Measurements from ENCODE around the gene HADH. TPM values are rescaled to one million over a fixed set of nuclear protein-coding genes. Genes with fewer than 3 reads are reported as not detected.

The HADH gene
- total RNA-seq, 1 donor = 9.0 TPM

DNA sequence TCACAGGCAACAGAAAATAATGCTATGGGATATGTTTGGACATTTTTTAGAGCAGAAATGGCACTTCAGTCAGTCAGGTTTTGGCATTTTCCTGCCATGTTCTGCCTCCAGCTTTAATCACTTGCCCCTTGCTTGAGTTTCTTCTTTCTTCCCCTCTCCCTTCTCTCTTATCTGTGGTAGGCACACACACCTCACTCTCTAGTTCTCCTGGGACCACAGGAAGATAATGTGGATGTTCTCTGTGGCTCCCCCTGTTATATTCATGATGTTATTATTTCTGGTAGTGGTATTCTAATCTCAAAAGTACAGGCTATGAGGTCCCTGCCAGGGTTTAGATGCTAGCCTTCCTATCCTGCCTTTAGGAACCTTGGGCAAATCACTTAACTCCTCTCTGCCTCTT lies 5.2 kb downstream of the HADH start:
- Histone ChIP-seq H2AFZ (ENCODE audit: low read length) (no peak overlapping the region), H3K4me3 (ENCODE audit: insufficient read depth, low read length) (no peak overlapping the region), H4K20me1 (ENCODE audit: insufficient read depth, low read length) (no peaks in the 10 kb centered on the region), H3K79me2 (ENCODE audit: insufficient read depth, low read length) (peaks cover 65% of the 10 kb centered on the region), H3K4me2 (ENCODE audit: insufficient read depth, low read length) (no peak overlapping the region), H3K36me3 (ENCODE audit: insufficient read depth, low read length) (no peaks in the 10 kb centered on the region), H3K4me1 (ENCODE audit: insufficient read depth, low read length) (peaks cover 32% of the 10 kb centered on the region), H3K27me3 (ENCODE audit: insufficient read depth, low read length) (no peaks in the 10 kb centered on the region), H3K27ac (ENCODE audit: low read depth, low read length) (no peak overlapping the region), H3K9me3 (ENCODE audit: low read depth, low read length) (no peaks in the 10 kb centered on the region)
- no peak for DNase-seq (ENCODE audit: insufficient read length, low spot score, missing footprints)
- TF ChIP-seq, protein P1, sequence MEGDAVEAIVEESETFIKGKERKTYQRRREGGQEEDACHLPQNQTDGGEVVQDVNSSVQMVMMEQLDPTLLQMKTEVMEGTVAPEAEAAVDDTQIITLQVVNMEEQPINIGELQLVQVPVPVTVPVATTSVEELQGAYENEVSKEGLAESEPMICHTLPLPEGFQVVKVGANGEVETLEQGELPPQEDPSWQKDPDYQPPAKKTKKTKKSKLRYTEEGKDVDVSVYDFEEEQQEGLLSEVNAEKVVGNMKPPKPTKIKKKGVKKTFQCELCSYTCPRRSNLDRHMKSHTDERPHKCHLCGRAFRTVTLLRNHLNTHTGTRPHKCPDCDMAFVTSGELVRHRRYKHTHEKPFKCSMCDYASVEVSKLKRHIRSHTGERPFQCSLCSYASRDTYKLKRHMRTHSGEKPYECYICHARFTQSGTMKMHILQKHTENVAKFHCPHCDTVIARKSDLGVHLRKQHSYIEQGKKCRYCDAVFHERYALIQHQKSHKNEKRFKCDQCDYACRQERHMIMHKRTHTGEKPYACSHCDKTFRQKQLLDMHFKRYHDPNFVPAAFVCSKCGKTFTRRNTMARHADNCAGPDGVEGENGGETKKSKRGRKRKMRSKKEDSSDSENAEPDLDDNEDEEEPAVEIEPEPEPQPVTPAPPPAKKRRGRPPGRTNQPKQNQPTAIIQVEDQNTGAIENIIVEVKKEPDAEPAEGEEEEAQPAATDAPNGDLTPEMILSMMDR (IDR thresholded peaks at IDR 0.05; ENCODE audit: extremely low read depth, low read depth, low read length) = no peak

DNA sequence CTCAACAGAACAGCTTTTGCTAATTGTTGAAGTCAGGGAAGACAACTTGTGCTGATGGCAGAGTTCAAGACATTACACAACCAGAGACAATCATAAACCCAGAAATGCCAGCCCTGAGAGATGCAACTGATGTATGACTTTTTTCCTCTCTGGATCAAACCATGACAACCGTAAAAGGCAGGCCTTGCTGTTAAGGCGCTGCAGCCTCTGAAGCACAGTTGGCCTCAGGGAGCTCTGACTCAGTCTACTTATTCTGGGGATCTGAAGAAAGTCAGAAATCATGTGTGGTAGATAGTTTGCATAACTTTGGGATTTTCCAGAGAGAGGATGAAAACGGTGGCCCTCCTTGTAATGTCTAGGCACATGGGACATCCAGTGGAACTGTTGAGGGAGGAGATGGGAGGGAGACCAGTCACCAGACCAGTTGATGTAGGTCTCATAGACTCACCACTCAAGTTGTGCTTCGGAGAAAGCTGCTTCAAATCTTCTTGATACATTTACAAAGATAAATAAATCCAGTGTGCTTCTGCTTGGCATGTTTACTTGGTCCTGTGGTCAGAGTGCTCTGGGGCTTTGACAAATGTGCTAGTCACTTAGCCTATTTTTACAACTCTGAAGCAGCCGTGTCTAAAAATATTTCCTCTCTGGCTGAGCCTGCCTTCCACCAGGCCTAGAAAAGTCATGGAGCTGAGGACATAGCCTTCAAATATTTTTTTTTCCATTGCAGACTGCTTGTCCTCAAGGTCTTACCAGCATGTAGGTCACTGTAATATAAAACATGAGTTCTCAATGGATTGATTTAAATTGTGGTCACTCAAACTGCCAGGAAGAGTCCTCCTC lies 7.5 kb downstream of the HADH start:
- Histone ChIP-seq H4K20me1 (ENCODE audit: insufficient read depth, low read length) (no peaks in the 10 kb centered on the region), H3K79me2 (ENCODE audit: insufficient read depth, low read length) (peaks cover 50% of the 10 kb centered on the region), H3K9me3 (ENCODE audit: low read depth, low read length) (no peaks in the 10 kb centered on the region), H3K4me1 (ENCODE audit: insufficient read depth, low read length) (peaks cover 23% of the 10 kb centered on the region), H3K27me3 (ENCODE audit: insufficient read depth, low read length) (no peaks in the 10 kb centered on the region), H3K4me2 (ENCODE audit: insufficient read depth, low read length) (peak overlapping the region; percentile 43), H2AFZ (ENCODE audit: low read length) (peak overlapping the region; percentile 31), H3K36me3 (ENCODE audit: insufficient read depth, low read length) (no peaks in the 10 kb centered on the region), H3K27ac (ENCODE audit: low read depth, low read length) (peak overlapping the region; percentile 82), H3K4me3 (ENCODE audit: insufficient read depth, low read length) (no peak overlapping the region)
- DNase-seq (ENCODE audit: insufficient read length, low spot score, missing footprints) = peak; percentile 73
- TF ChIP-seq, protein P1 (IDR thresholded peaks at IDR 0.05; ENCODE audit: extremely low read depth, low read depth, low read length) = no peak

DNA sequence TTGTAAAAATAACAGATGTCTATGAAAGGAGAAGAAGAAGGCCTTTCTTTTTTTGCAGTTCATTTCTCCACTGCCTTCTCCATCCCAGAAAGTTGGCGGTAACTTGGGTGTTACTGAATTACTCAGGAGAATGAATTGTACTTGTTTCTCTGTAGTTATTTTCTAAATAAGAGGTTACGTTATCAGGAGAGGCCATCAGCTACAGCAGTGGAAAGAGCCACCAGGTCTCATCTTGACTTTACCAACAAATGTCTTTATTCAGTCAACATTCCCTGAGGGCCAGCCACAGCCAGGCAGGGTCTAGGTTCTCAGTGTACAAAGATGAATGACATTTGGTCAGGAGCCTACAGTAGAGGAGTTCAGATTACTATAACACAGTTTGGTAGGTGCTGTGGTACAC lies 8.1 kb downstream of the HADH start:
- H3K36me3 ChIP-seq (ENCODE audit: insufficient read depth, low read length) = no peaks in the 10 kb centered on the region
- no peak overlapping the region for H2AFZ ChIP-seq (ENCODE audit: low read length)
- H3K4me1 ChIP-seq (ENCODE audit: insufficient read depth, low read length) = peaks cover 22% of the 10 kb centered on the region
- H3K27ac ChIP-seq (ENCODE audit: low read depth, low read length) = peak overlapping the region; percentile 82
- DNase-seq (ENCODE audit: insufficient read length, low spot score, missing footprints) = no peak
- peak overlapping the region; percentile 43 for H3K4me2 ChIP-seq (ENCODE audit: insufficient read depth, low read length)
- no peak overlapping the region for H3K4me3 ChIP-seq (ENCODE audit: insufficient read depth, low read length)
- TF ChIP-seq, protein P1 (IDR thresholded peaks at IDR 0.05; ENCODE audit: extremely low read depth, low read depth, low read length) = no peak
- no peaks in the 10 kb centered on the region for H4K20me1 ChIP-seq (ENCODE audit: insufficient read depth, low read length)
- H3K9me3 ChIP-seq (ENCODE audit: low read depth, low read length) = no peaks in the 10 kb centered on the region
- peaks cover 44% of the 10 kb centered on the region for H3K79me2 ChIP-seq (ENCODE audit: insufficient read depth, low read length)
- no peaks in the 10 kb centered on the region for H3K27me3 ChIP-seq (ENCODE audit: insufficient read depth, low read length)

DNA sequence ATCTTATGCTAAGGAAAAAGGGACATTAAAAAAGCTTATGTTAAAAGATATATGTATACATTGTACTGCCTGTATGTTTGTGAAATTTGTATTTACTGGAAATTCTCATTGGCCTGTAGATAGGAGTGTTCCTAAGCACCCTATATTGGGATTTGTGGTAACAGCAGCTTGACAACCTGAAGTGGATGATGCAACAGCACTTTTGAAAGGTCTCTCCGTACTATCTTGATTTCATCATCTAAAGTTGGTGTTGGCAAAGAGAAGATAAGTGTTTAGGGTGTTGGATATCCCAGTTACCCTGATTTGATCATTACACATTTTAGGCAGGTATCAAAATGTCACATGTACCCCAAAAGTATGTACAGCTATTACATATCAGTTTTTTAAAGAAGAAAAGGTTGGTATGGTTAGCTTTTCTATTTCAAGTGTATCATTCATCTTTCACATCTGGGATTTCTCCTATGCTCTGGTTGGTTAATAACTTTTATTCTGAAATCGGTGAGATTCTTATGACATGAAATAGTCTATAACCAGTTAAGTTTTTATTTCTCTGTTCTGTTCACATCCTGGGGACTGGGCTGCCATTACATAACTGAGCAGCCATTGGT lies 10.3 kb downstream of the HADH start:
- no peak overlapping the region for H3K4me3 ChIP-seq (ENCODE audit: insufficient read depth, low read length)
- H3K27ac ChIP-seq (ENCODE audit: low read depth, low read length) = no peak overlapping the region
- H3K4me2 ChIP-seq (ENCODE audit: insufficient read depth, low read length) = no peak overlapping the region
- H4K20me1 ChIP-seq (ENCODE audit: insufficient read depth, low read length) = no peaks in the 10 kb centered on the region
- H3K36me3 ChIP-seq (ENCODE audit: insufficient read depth, low read length) = no peaks in the 10 kb centered on the region
- TF ChIP-seq, protein P1 (IDR thresholded peaks at IDR 0.05; ENCODE audit: extremely low read depth, low read depth, low read length) = no peak
- peaks cover 21% of the 10 kb centered on the region for H3K79me2 ChIP-seq (ENCODE audit: insufficient read depth, low read length)
- H3K27me3 ChIP-seq (ENCODE audit: insufficient read depth, low read length) = no peaks in the 10 kb centered on the region
- H3K4me1 ChIP-seq (ENCODE audit: insufficient read depth, low read length) = peaks cover 22% of the 10 kb centered on the region
- H2AFZ ChIP-seq (ENCODE audit: low read length) = no peak overlapping the region
- DNase-seq (ENCODE audit: insufficient read length, low spot score, missing footprints) = no peak
- H3K9me3 ChIP-seq (ENCODE audit: low read depth, low read length) = no peaks in the 10 kb centered on the region
